Left lung (tissue), 10 donors: Measurements from ENCODE around the gene WDR70. TPM values are rescaled to one million over a fixed set of nuclear protein-coding genes. Genes with fewer than 3 reads are reported as not detected.
"Not testable (repeated sequence)": the region's sequence is repeated elsewhere in the genome, so short reads cannot be mapped to it uniquely, and the experiment has no call there.

Experiments used
- ATAC-seq: fragments of 200-7000 bp; cut with Tn5 transposase; one replicate; pipeline ENCODE4 v1.9.1; 2020; ENCODE audit warnings: moderate library complexity
- DNase-seq, 4 donors: peaks; one replicate each; pipeline ENCODE4 v3.0.0-alpha.2; 2013 to 2020
- H3K27ac ChIP-seq, 2 donors: fragments of 200-600 bp; sonication (generic) in 1 of 2; one replicate each; pipeline versions ENCODE4 v1.5.0 to v1.8.0; 2020 to 2021
- H3K27me3 ChIP-seq, 2 donors: fragments of 200-600 bp; sonication (generic) in 1 of 2; one replicate each; pipeline versions ENCODE4 v1.5.0 to v1.8.0; 2020 to 2021
- H3K36me3 ChIP-seq, 2 donors: fragments of 200-600 bp; sonication (generic) in 1 of 2; one replicate each; pipeline versions ENCODE4 v1.5.0 to v1.8.0; 2020 to 2021
- H3K4me1 ChIP-seq, 2 donors: fragments of 200-600 bp; one replicate each; pipeline ENCODE4 v1.8.0; 2021
- H3K4me3 ChIP-seq, 2 donors: fragments of 200-600 bp; sonication (generic) in 1 of 2; one replicate each; pipeline versions ENCODE4 v1.5.0 to v1.8.0; 2020 to 2021; ENCODE audit warnings: mild to moderate bottlenecking in 1 of 2
- H3K9me3 ChIP-seq, 2 donors: fragments of 200-600 bp; sonication (generic) in 1 of 2; one replicate each; pipeline versions ENCODE4 v1.5.0 to v1.8.0; 2020 to 2021
- CTCF ChIP-seq, 2 donors: fragments of 200-600 bp; sonication (generic) in 1 of 2; IDR thresholded peaks; one replicate each; pipeline versions ENCODE4 v1.5.0 to v1.8.0; 2021; ENCODE audit warnings: antibody characterized with exemption in 2 of 2
- intact Hi-C, 2 donors: fragments of 100-400 bp; cut with DNase I; formaldehyde crosslinking; loops; one replicate each; pipeline versions ENCODE4 v1.11.2 to v1.14.2; 2022
- polyA plus RNA-seq, 6 donors: library from polyadenylated mRNA; unstranded; fragments of 120-200 nt; gene quantifications; one replicate each; pipeline ENCODE4 v1.2.1, GENCODE V29; 2013; ENCODE audit not compliant: insufficient read length in 6 of 6
- total RNA-seq, 2 donors: library from RNA; stranded (reverse); fragmentation: NEBNext Ultra II Directional; extraction: Animal tissue kit (Norgen Biotek cat#: 25700); gene quantifications; one replicate each; pipeline ENCODE4 v1.2.1, GENCODE V29; 2021
- donor health status: DM: no; HTN: yes; CAD: no.
- donor health status: DM: no; HTN: no; CAD: no.

Gene WDR70
- total and polyA plus RNA-seq, 8 donors: 21.9 to 59.2 (median 47.5) TPM

- H3K27ac ChIP-seq, DNase-seq, ATAC-seq, H3K36me3 ChIP-seq, intact Hi-C loops, H3K4me1 ChIP-seq, H3K9me3 ChIP-seq, H3K4me3 ChIP-seq, H3K27me3 ChIP-seq: not testable (repeated sequence)
These were observed 300.8 kb downstream of the WDR70 start for GRCh38 chr5:37679903-37680302.

- no peak for TF ChIP-seq CTCF (IDR thresholded peaks at IDR 0.05)
- intact Hi-C loops: no loop called here
- Histone ChIP-seq H3K27ac (no peak overlapping the region), H3K4me1 (no peaks in the 10 kb centered on the region), H3K9me3 (peaks cover 0 to 8% of the 10 kb centered on the region in 2 donors), H3K36me3 (no peaks in the 10 kb centered on the region), H3K27me3 (no peaks in the 10 kb centered on the region), H3K4me3 (no peak overlapping the region)
- ATAC-seq (no peak), DNase-seq (no peak)
These were observed 304.0 kb downstream of the WDR70 start for GRCh38 chr5:37683072-37683471.

GRCh38 chr5:37685211-37685610 is 306.1 kb downstream of the WDR70 start:
- Histone ChIP-seq H3K9me3 (peaks cover 0 to 2% of the 10 kb centered on the region in 2 donors), H3K27ac (no peak overlapping the region), H3K4me3 (no peak overlapping the region), H3K4me1 (no peaks in the 10 kb centered on the region), H3K36me3 (no peaks in the 10 kb centered on the region), H3K27me3 (no peaks in the 10 kb centered on the region)
- intact Hi-C loops: no loop called here
- DNase-seq: peak in 1 of 4 donors; percentile 25
- TF ChIP-seq CTCF (IDR thresholded peaks at IDR 0.05): no peak
- ATAC-seq: no peak

- Histone ChIP-seq H3K27ac (no peak overlapping the region), H3K4me1 (no peaks in the 10 kb centered on the region), H3K27me3 (no peaks in the 10 kb centered on the region), H3K4me3 (no peak overlapping the region), H3K36me3 (no peaks in the 10 kb centered on the region), H3K9me3 (no peaks in the 10 kb centered on the region)
- no peak for ATAC-seq
- no peak for TF ChIP-seq CTCF (IDR thresholded peaks at IDR 0.05)
- peak in 1 of 4 donors; percentile 10 for DNase-seq
- intact Hi-C loops: no loop called here
These were observed 306.7 kb downstream of the WDR70 start for GRCh38 chr5:37685816-37686215.

- H3K27ac ChIP-seq, ATAC-seq, H3K4me3 ChIP-seq, H3K27me3 ChIP-seq, intact Hi-C loops, DNase-seq, H3K9me3 ChIP-seq, H3K4me1 ChIP-seq, H3K36me3 ChIP-seq: not testable (repeated sequence)
These were observed 309.8 kb downstream of the WDR70 start for GRCh38 chr5:37688925-37689324.

- DNase-seq, H3K4me1 ChIP-seq, H3K36me3 ChIP-seq, H3K9me3 ChIP-seq, ATAC-seq, H3K27ac ChIP-seq, intact Hi-C loops, H3K4me3 ChIP-seq, H3K27me3 ChIP-seq: not testable (repeated sequence)
These were observed 315.2 kb downstream of the WDR70 start for GRCh38 chr5:37694333-37694732.

GRCh38 chr5:37694867-37695266 is 315.7 kb downstream of the WDR70 start:
- no peak for DNase-seq
- H3K27me3 ChIP-seq: no peaks in the 10 kb centered on the region
- intact Hi-C loops: no loop called here
- peaks cover 0 to 7% of the 10 kb centered on the region in 2 donors for H3K9me3 ChIP-seq
- no peak overlapping the region for H3K4me3 ChIP-seq
- no peaks in the 10 kb centered on the region for H3K4me1 ChIP-seq
- no peaks in the 10 kb centered on the region for H3K36me3 ChIP-seq
- no peak for TF ChIP-seq CTCF (IDR thresholded peaks at IDR 0.05)
- H3K27ac ChIP-seq: no peak overlapping the region
- ATAC-seq: no peak
